K562 (cell line): ENCODE results near the gene MTSS2. TPM values are rescaled to one million over a fixed set of nuclear protein-coding genes. Genes with fewer than 3 reads are reported as not detected.
A peak's percentile ranks its signal among the peaks of the same experiment; 100 is the strongest.

Source experiments
- ATAC-seq: fragments of 200-7000 bp; cut with Tn5 transposase; 3 replicates; pipeline ENCODE4 v1.9.1; 2020; ENCODE audit warnings: moderate library complexity
- BruUV-seq: library from RNA; stranded (reverse); fragments of 400-500 nt; replicated peaks from 2 replicates; lab custom pipeline; 2021; lab: Mats Ljungman, UMichigan
- CTCF ChIA-PET: fragments of 300-600 bp; formaldehyde crosslinking; extraction: SDS; loops from one replicate; lab custom pipeline; 2021; ENCODE audit warnings: low intra/inter-chr PET ratio; lab: Yijun Ruan, JAX
- POLR2A ChIA-PET: fragments of 300-600, 350-650 bp; sonication (Branson Sonifier 250); formaldehyde crosslinking; extraction: SDS; loops from one replicate; lab custom pipeline; 2021; ENCODE audit warnings: antibody characterized with exemption, inconsistent platforms; lab: Yijun Ruan, JAX
- DNase-seq, 4 experiments: peaks; one replicate each; pipeline versions ENCODE4 v3.0.0 to v3.0.0-alpha.2; 2011 to 2018; ENCODE audit warnings: low spot score in 3 of 4, mixed read lengths in 3 of 4; ENCODE audit errors: extremely low read depth in 1 of 4
- FAIRE-seq: peaks from 2 replicates; lab custom pipeline; 2011; peaks lifted over from hg19 to GRCh38; lab: Jason Lieb, UNC
- H2AFZ ChIP-seq: 2 replicates; pipeline ENCODE4 v1.6.0; 2011; ENCODE audit warnings: low read depth, low read length, control low read depth, inconsistent platforms
- H3K27ac ChIP-seq: fragments of 200-600 bp; 3 replicates; pipeline ENCODE4 v1.8.0; 2011; ENCODE audit warnings: low read depth, mild to moderate bottlenecking, control low read depth, inconsistent platforms, low read length, moderate library complexity, mixed read lengths; ENCODE audit errors: extremely low read depth
- H3K27me3 ChIP-seq, 2 experiments: fragments of 300-600 bp in 1 of 2; 2 replicates in 1 of 2; 3 replicates in 1 of 2; pipeline versions ENCODE4 v1.6.0 to v1.8.0; 2011; ENCODE audit warnings: inconsistent platforms in 2 of 2, low read length in 2 of 2, mild to moderate bottlenecking in 1 of 2, mixed read lengths in 1 of 2, moderate library complexity in 1 of 2; ENCODE audit not compliant: control insufficient read depth in 2 of 2, insufficient read depth in 2 of 2
- H3K36me3 ChIP-seq: fragments of 300-600 bp; 3 replicates; pipeline ENCODE4 v1.8.0; 2011; ENCODE audit warnings: mild to moderate bottlenecking, low read length, inconsistent platforms; ENCODE audit not compliant: control insufficient read depth, insufficient read depth
- H3K4me1 ChIP-seq, 2 experiments: fragments of 200-600 bp in 1 of 2; replicated peaks in 1 of 2; 2 replicates in 1 of 2; 3 replicates in 1 of 2; pipeline versions ENCODE4 v1.5.1 to v1.8.0; 2011; ENCODE audit warnings: inconsistent platforms in 2 of 2, low read length in 2 of 2, mild to moderate bottlenecking in 1 of 2, mixed read lengths in 1 of 2, moderate library complexity in 1 of 2; ENCODE audit not compliant: control insufficient read depth in 2 of 2, insufficient read depth in 2 of 2
- H3K4me2 ChIP-seq: 2 replicates; pipeline ENCODE4 v1.6.1; 2011; ENCODE audit warnings: low read length, control low read depth, inconsistent platforms, mixed read lengths; ENCODE audit not compliant: insufficient read depth
- H3K4me3 ChIP-seq: fragments of 200-600 bp; sonication (generic), shearing (Covaris generic); 2 replicates; pipeline ENCODE4 v1.5.1; 2016; ENCODE audit warnings: control low read depth, inconsistent platforms
- H3K79me2 ChIP-seq: fragments of 200-600 bp; 3 replicates; pipeline ENCODE4 v1.8.0; 2011; ENCODE audit warnings: low read length, inconsistent platforms; ENCODE audit not compliant: control insufficient read depth, insufficient read depth
- H3K9ac ChIP-seq, 2 experiments: 2 replicates each; pipeline versions ENCODE4 v1.6.0 to v1.6.1; 2011; ENCODE audit warnings: low read depth in 2 of 2, low read length in 2 of 2, control low read depth in 1 of 2, inconsistent platforms in 1 of 2, mild to moderate bottlenecking in 1 of 2, mixed read lengths in 1 of 2; ENCODE audit not compliant: insufficient read depth in 1 of 2
- H3K9me1 ChIP-seq: one replicate; pipeline ENCODE4 v1.6.0; 2011; ENCODE audit warnings: inconsistent platforms, mild to moderate bottlenecking, low read length, moderate library complexity; ENCODE audit not compliant: control insufficient read depth, insufficient read depth
- H3K9me3 ChIP-seq: replicated peaks from 2 replicates; pipeline ENCODE4 v1.5.1; 2011; ENCODE audit warnings: low read depth, low read length, inconsistent platforms; ENCODE audit not compliant: control insufficient read depth, insufficient read depth
- H4K20me1 ChIP-seq: replicated peaks from 2 replicates; pipeline ENCODE4 v1.6.1; 2011; ENCODE audit warnings: low read length, inconsistent platforms, mixed read lengths; ENCODE audit not compliant: control insufficient read depth, insufficient read depth
- ARID4B ChIP-seq: sonication (generic); formaldehyde crosslinking; IDR thresholded peaks from 2 replicates; pipeline ENCODE4 v1.8.0; 2022; ENCODE audit warnings: mild to moderate bottlenecking, missing genetic modification reagents
- CHD1 ChIP-seq: fragments of 200-600 bp; sonication (generic); IDR thresholded peaks from one replicate; pipeline ENCODE4 v1.6.1; 2012; ENCODE audit warnings: mild to moderate bottlenecking, moderate library complexity, low read length, inconsistent platforms
- HNRNPH1 ChIP-seq: fragments of 200-400 bp; formaldehyde crosslinking; optimal IDR thresholded peaks from 2 replicates; pipeline ENCODE3; 2017; ENCODE audit warnings: low read depth, mild to moderate bottlenecking, low read length, moderate library complexity
- MAX ChIP-seq: sonication (generic); formaldehyde crosslinking; IDR thresholded peaks from 2 replicates; pipeline ENCODE4 v1.9.0; 2022; ENCODE audit warnings: mild to moderate bottlenecking, missing genetic modification reagents
- MTA3 ChIP-seq: fragments of 450-650 bp; formaldehyde crosslinking; IDR thresholded peaks from 2 replicates; pipeline ENCODE4 v1.6.1; 2017; ENCODE audit warnings: mild to moderate bottlenecking, borderline replicate concordance
- SMC3 ChIP-seq: conservative IDR thresholded peaks from 2 replicates; pipeline ENCODE4 v1.6.1; 2011; ENCODE audit warnings: low read depth, low read length, improper control_type of control experiment; ENCODE audit not compliant: insufficient read depth
- TCF7 ChIP-seq: sonication (generic); IDR thresholded peaks from 2 replicates; pipeline ENCODE4 v1.6.1; 2016; ENCODE audit warnings: antibody characterized with exemption, borderline replicate concordance
- ZFP30 ChIP-seq: fragments of 250-450 bp; sonication (Bioruptor Pico); IDR thresholded peaks from 2 replicates; pipeline ENCODE4 v1.8.0; 2022; ENCODE audit warnings: moderate library complexity, mild to moderate bottlenecking, inconsistent platforms, borderline replicate concordance
- ZFP36 ChIP-seq: fragments of 150-350 bp; IDR thresholded peaks from 2 replicates; pipeline ENCODE4 v1.6.1; 2018; ENCODE audit warnings: low read length, low read depth; ENCODE audit not compliant: partially characterized antibody
- ZNF583 ChIP-seq: fragments of 250-450 bp; sonication (Bioruptor Pico); IDR thresholded peaks from 2 replicates; pipeline ENCODE4 v1.4.0; 2020
- WGBS: fragments of 100-300 bp; shearing (Covaris generic); methylation state at CpG from one replicate; pipeline ENCODE4 v1.1.6; 2016; ENCODE audit warnings: low coverage, mixed read lengths; ENCODE audit not compliant: insufficient coverage; ENCODE audit errors: missing lambda C conversion rate; 5-methylcytosine and 5-hydroxymethylcytosine counted together
- in situ Hi-C: fragments of 300-500 bp; cut with MboI; formaldehyde crosslinking; loops from 4 replicates; pipeline ENCODE4 v1.15.0; 2018; ENCODE audit warnings: inconsistent platforms, mixed read lengths
- intact Hi-C: fragments of 100-400 bp; cut with micrococcal nuclease; formaldehyde crosslinking; loops from 2 replicates; pipeline ENCODE4 v1.14.2; 2022
- polyA plus RNA-seq, 8 experiments: library from polyadenylated mRNA; depleted of rRNA in 4 of 8; stranded (reverse) in 5 of 8; unstranded in 3 of 8; fragments of >200 nt; fragmentation: Nextera tagmentation in 2 of 8; fragmentation: Illumina TruSeq in 1 of 8; extraction: Ambion mirVana in 2 of 8; extraction: Trizol in 1 of 8; gene quantifications; 2 replicates each; pipeline versions ENCODE4 v1.2.1 to v1.2.3, GENCODE V29; 2011 to 2014; ENCODE audit warnings: inconsistent platforms in 1 of 8, missing spikeins in 1 of 8
- total RNA-seq, 7 experiments: library from RNA; depleted of rRNA in 6 of 7; stranded (reverse); fragments of >200 nt in 6 of 7; fragmentation: Illumina TruSeq in 2 of 7; extraction: Trizol in 2 of 7; gene quantifications; 2 replicates each; pipeline versions ENCODE4 v1.2.1 to v1.2.3, GENCODE V29; 2011 to 2021; ENCODE audit warnings: low replicate concordance in 1 of 7

The MTSS2 gene
- total and polyA plus RNA-seq, 9 of the 15 experiments (the other 6 are each of a cell fraction or from before 2014, with no cell fraction given) = 0.11 to 60.3 (median 16.9) TPM

- no peaks in the 10 kb centered on the region for H3K9me3 ChIP-seq
- FAIRE-seq (no peak), DNase-seq (no peak), ATAC-seq (no peak)
- no peaks in the 10 kb centered on the region for H4K20me1 ChIP-seq
- TF ChIP-seq ZFP36 (no peak), HNRNPH1 (no peak), TCF7 (no peak), ZFP30 (CRISPR knock-in tag) (no peak)
- no peak overlapping the region for H3K4me3 ChIP-seq
- H3K9me1 ChIP-seq = peaks cover 4% of the 10 kb centered on the region
- H2AFZ ChIP-seq = no peak overlapping the region
- CTCF ChIA-PET = no interaction called here
- H3K36me3 ChIP-seq = peaks cover 14% of the 10 kb centered on the region; the same call in 1 of the 3 replicates
- no peak overlapping the region for H3K4me2 ChIP-seq
- POLR2A ChIA-PET = interaction anchor here (0.6 to 1.0 kb wide), 3 partner anchors 13 to 21 kb away, joined by 3 to 4 read pairs (median 3); no protein-coding TSS in a partner anchor
- WGBS = 64% methylated on average over 6 of the region's 8 CpGs
- no peak overlapping the region for H3K27ac ChIP-seq
- H3K79me2 ChIP-seq = no peaks in the 10 kb centered on the region
- no TSS peak for BruUV-seq
- H3K27me3 ChIP-seq = no peaks in the 10 kb centered on the region
- H3K9ac ChIP-seq = peak overlapping the region in 1 of 2 experiments; percentile 83; a peak in 2 of 4 replicates
- intact Hi-C loops (no loop called here), in situ Hi-C loops (no loop called here)
- H3K4me1 ChIP-seq = peaks cover 3 to 62% of the 10 kb centered on the region in 2 experiments; a peak in 3 of 5 replicates
Measured at GRCh38 chr16:70702624-70703023, 16.8 kb upstream of the MTSS2 start.

- Histone ChIP-seq H3K4me2 (no peak overlapping the region), H3K4me3 (no peak overlapping the region), H3K9me1 (peaks cover 4% of the 10 kb centered on the region), H3K27ac (no peak overlapping the region), H3K9me3 (no peaks in the 10 kb centered on the region), H3K36me3 (peaks cover 14% of the 10 kb centered on the region; the same call in 1 of the 3 replicates), H3K79me2 (no peaks in the 10 kb centered on the region), H3K4me1 (peaks cover 3 to 68% of the 10 kb centered on the region in 2 experiments; a peak in 4 of 5 replicates), H2AFZ (no peak overlapping the region), H3K9ac (peak overlapping the region in 1 of 2 experiments; percentile 83; a peak in 2 of 4 replicates), H4K20me1 (no peaks in the 10 kb centered on the region), H3K27me3 (no peaks in the 10 kb centered on the region)
- ATAC-seq (no peak), DNase-seq (no peak), FAIRE-seq (no peak)
- BruUV-seq = no TSS peak
- POLR2A ChIA-PET = interaction anchor here (0.6 kb wide), 1 partner anchor 21 kb away, joined by 3 read pairs; no protein-coding TSS in a partner anchor
- WGBS = 78% methylated on average over 5 of the region's 8 CpGs
- intact Hi-C loops = no loop called here
- CTCF ChIA-PET = no interaction called here
- in situ Hi-C loops = no loop called here
- TF ChIP-seq CHD1 (no peak), MAX (CRISPR knock-in tag) (no peak), ARID4B (no peak), ZNF583 (CRISPR knock-in tag) (no peak), MTA3 (no peak), SMC3 (no peak)
Measured at GRCh38 chr16:70701998-70702397, 16.1 kb upstream of the MTSS2 start.
